ENCODE measurements around the gene GTF2IRD1.
"Not testable (repeated sequence)": the region's sequence is repeated elsewhere in the genome, so short reads cannot be mapped to it uniquely, and the experiment has no call there.

The GTF2IRD1 gene, protein sequence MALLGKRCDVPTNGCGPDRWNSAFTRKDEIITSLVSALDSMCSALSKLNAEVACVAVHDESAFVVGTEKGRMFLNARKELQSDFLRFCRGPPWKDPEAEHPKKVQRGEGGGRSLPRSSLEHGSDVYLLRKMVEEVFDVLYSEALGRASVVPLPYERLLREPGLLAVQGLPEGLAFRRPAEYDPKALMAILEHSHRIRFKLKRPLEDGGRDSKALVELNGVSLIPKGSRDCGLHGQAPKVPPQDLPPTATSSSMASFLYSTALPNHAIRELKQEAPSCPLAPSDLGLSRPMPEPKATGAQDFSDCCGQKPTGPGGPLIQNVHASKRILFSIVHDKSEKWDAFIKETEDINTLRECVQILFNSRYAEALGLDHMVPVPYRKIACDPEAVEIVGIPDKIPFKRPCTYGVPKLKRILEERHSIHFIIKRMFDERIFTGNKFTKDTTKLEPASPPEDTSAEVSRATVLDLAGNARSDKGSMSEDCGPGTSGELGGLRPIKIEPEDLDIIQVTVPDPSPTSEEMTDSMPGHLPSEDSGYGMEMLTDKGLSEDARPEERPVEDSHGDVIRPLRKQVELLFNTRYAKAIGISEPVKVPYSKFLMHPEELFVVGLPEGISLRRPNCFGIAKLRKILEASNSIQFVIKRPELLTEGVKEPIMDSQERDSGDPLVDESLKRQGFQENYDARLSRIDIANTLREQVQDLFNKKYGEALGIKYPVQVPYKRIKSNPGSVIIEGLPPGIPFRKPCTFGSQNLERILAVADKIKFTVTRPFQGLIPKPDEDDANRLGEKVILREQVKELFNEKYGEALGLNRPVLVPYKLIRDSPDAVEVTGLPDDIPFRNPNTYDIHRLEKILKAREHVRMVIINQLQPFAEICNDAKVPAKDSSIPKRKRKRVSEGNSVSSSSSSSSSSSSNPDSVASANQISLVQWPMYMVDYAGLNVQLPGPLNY

DNA sequence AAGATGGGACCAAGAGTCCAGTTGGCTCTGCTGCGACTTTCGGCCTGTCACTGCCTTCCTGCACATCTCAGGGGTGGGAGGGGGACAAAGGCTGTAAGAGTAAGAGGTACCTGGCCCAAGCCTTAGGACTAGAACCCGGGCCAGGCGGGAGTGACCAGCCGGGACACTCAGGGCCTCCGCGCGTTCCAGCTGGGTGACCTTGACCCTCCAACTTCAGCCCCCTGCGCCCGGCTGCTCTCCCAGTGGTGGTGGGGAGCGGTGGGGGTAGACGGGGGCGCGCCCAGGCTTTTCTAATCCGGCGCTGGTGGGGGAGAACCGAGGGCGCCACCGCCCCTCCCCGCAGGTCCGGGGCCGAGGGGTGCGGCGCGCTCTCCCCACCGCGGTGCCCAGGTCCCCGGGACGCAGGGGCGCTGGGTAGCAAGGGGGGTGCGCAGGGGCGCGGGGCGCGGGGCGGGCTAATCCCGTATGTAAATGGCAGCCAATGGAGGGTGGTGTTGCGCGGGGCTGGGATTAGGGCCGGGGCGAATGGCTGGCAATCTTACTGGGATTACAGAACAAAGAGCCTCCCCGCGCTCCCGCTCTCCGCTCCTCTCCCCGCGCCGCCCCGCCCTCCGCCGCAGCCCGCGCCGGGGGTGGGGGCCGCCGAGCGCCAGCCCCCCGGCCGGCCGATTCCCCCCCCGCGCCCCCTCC lies at the start of gene GTF2IRD1:
Gene GTF2IRD1 (plus strand): TSS at position 585 of the 690 bp plus-strand sequence. CDS start 54,175 bp downstream, outside the sequence.
- DNase-seq (ENCODE audit: extremely low read depth in 1 of 2, low read depth in 1 of 2), result peak in 1 of 2 donors; percentile 16

DNA sequence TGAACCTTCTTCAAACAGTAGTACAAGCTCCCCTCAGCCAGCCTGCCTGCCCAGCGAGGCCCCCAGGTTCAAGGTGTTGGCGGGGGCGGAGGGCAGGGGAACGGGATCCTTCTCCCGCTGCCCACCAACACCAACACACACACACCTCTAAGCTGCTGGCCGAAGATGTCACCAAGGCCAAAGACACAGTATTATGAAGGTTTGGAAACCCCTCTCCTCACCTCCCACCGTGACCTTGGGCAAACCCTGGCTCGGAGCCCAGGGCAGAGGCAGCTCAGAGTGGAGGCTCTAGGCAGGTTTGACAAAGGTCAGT lies 49.4 kb upstream of the GTF2IRD1 start:
- DNase-seq (ENCODE audit: extremely low read depth in 1 of 2, low read depth in 1 of 2), result no peak

DNA sequence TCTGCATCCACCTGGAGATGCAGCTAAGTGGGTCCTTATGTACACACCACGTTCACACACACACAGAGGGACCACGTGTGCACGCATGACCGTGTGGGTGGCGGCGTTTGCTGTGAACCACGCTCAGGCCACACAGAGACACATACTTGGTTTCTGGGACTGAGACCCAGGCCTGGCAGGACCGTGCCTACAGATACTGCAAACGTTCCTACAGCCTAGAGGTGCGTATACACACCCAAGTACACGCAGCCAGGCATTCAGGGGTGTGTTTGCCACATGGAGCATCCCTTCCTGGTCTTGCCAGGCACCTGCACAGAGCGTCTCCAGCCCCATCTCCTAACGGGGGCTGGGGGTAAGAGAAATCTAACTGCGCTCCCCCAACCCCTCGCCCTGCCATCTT lies 49.0 kb upstream of the GTF2IRD1 start:
- DNase-seq (ENCODE audit: extremely low read depth in 1 of 2, low read depth in 1 of 2), result no peak

- no peak for DNase-seq (ENCODE audit: extremely low read depth in 1 of 2, low read depth in 1 of 2)
Observed at GRCh38 chr7:74405191-74405898, 48.4 kb upstream of the GTF2IRD1 start.

DNA sequence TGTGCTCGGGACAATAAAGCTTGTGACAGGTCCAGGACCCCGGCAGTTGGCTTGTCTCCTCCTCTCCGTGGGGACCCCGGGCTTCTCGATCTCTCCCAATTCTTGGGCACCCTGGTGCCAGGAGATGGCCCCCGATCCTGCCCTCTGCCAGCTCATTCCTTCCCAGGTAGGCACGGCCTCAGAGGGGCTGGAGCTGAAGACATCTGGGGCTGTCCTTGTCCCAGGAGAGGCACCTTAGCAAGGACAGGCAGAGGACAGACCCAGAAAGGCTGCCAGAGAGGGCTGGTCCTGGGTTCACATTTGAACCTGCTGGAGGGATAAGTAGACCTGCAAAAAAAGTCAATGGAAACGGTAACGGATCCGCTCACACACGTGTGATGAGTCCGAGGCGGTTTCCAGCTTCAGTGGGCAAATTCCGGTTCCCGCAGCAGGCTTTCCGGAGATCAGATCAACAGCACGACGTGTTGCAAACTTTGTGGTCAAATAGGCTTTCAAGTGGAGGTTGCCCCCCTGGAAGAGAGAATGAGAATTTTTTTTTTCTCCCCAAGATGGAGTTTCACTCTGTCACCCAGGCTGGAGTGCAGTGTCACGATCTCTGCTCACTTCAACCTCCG lies 47.7 kb upstream of the GTF2IRD1 start:
- DNase-seq (ENCODE audit: extremely low read depth in 1 of 2, low read depth in 1 of 2), result no peak

DNA sequence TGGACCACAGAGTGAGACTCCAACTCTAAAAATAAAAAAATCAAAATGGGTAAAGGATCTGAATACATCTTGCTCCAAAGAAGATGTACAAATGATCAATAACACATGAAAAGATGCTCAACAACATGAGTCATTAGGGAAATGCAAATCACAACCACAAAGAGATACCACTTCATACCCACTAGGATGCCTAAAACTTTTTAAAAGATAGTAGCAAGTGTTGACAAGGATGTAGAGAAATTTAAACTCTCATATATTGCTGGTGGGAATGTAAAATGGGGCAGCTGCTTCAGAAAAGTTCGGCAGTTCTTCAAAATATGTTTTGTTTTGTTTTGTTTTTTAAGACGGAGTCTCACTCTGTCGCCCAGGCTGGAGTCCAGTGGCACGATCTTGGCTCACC lies 45.7 kb upstream of the GTF2IRD1 start:
- DNase-seq (ENCODE audit: extremely low read depth in 1 of 2, low read depth in 1 of 2), result no peak

DNA sequence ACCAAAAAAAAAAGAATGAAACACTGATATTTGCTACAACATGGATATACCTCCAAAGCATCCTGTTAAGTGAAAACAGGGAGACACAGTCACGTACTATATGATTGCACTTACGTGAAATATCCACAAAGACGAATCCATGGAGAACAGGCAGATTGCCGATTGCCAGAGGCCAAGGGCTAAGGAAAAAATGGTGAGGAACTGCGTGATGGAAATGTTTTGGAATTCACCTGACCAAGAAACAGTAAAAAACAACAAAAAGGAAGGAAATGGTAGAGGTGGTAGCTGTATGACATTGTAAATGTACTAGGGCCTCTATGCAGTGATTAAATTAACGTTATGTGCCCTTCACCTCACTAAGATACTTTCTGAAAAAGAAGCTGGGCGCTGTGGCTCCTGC lies 44.1 kb upstream of the GTF2IRD1 start:
- DNase-seq (ENCODE audit: extremely low read depth in 1 of 2, low read depth in 1 of 2), result no peak

- no peak for DNase-seq (ENCODE audit: extremely low read depth in 1 of 2, low read depth in 1 of 2)
Observed at GRCh38 chr7:74410772-74411171, 42.9 kb upstream of the GTF2IRD1 start.

- not testable (repeated sequence) for DNase-seq (ENCODE audit: extremely low read depth in 1 of 2, low read depth in 1 of 2)
Observed at GRCh38 chr7:74411571-74411970, 42.1 kb upstream of the GTF2IRD1 start.

DNA sequence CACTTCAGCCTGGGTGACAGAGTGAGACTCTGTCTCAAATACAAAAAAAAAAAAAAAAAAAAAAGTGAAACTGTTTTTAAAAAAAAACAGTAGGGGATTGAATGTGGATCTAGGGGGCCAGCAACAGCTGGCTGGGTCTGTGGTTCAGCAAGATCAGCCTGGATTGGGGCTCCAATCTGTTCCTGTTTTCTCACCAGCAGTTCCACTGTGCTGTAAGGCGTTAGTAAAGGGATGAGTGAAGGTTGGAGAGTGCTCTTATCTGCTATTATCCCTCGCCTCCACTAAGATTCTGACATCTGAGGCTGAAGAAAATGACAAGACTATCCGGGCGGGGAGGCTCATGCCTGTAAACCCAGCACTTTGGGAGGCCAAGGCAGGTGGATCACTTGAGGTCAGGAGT lies 41.6 kb upstream of the GTF2IRD1 start:
- DNase-seq (ENCODE audit: extremely low read depth in 1 of 2, low read depth in 1 of 2), result no peak

- no peak for DNase-seq (ENCODE audit: extremely low read depth in 1 of 2, low read depth in 1 of 2)
Observed at GRCh38 chr7:74412603-74413002, 41.1 kb upstream of the GTF2IRD1 start.

- not testable (repeated sequence) for DNase-seq (ENCODE audit: extremely low read depth in 1 of 2, low read depth in 1 of 2)
Observed at GRCh38 chr7:74414595-74415333, 38.9 kb upstream of the GTF2IRD1 start.

DNA sequence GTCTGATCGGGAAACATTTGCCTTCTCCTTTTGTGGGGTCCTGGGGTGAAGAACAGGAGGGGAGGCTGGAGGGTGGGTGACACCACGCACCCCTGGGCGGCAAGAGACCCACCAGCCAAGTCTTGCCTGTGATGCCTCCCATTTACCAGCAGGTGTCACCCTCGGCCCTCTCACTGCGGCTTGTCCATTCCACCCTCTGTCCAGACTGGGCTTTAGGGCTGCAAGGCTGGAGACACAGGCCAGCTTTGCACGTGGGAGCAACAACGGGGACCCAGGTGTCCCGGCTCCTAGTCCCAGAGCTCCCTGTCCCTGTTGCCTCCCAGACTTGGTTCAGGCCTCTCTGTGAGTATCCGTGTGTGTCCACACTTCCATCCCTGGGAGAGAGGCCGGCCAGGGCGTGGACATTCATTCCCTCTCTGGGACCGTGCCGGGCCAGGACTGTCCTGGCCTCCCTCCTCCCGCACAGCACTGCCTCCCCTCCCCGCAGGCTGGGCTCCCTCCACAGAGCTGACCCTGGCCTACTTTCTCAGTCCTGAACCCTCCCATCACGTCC lies 36.2 kb upstream of the GTF2IRD1 start:
- peak in 1 of 2 donors; percentile 35 for DNase-seq (ENCODE audit: extremely low read depth in 1 of 2, low read depth in 1 of 2)

DNA sequence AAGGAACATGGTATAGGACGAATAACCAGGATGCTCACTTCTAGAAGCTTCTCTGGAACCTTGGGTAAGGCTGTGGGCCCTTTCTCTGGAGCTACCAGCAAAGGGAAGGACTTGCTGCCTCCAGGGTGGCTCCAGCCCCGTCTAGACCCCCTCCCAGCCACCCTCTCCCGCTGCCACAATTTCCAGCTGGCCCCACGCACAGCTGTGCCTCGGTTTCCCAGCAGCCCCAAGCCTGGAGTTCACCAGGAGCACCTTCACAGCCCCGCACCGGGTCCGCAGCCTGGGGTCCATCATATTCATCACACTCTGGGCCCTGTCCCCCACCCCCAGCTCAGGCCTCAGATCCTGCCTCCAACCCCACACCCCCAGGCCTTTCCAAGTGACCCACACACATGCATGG lies 35.6 kb upstream of the GTF2IRD1 start:
- no peak for DNase-seq (ENCODE audit: extremely low read depth in 1 of 2, low read depth in 1 of 2)

GRCh38 chr7:74418538-74418937 lies 35.2 kb upstream of the GTF2IRD1 start:
- DNase-seq (ENCODE audit: extremely low read depth in 1 of 2, low read depth in 1 of 2), result no peak

- not testable (repeated sequence) for DNase-seq (ENCODE audit: extremely low read depth in 1 of 2, low read depth in 1 of 2)
Observed at GRCh38 chr7:74419232-74419631, 34.5 kb upstream of the GTF2IRD1 start.

GRCh38 chr7:74420006-74420405 lies 33.7 kb upstream of the GTF2IRD1 start:
- DNase-seq (ENCODE audit: extremely low read depth in 1 of 2, low read depth in 1 of 2), result no peak

GRCh38 chr7:74424291-74424880 lies 29.3 kb upstream of the GTF2IRD1 start:
- no peak for DNase-seq (ENCODE audit: extremely low read depth in 1 of 2, low read depth in 1 of 2)

DNA sequence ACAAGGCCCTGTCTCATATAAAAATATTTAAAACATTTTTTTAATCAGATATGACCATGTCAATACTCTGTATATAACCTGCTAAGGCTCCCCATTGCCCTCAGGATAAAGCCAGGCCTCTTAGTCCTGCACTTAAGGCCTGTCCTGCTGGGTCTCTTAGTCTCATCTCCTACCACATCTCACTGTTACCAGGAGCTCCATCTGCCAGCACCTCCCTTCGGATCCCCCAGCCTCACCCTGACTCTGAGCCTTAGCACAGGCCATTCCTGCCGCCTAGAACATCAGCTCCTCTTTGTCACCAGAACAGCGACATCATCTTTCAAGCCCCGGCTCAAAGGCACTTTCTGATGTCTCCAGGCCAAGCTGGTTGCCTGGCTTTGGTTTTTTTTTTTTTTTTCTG lies 25.7 kb upstream of the GTF2IRD1 start:
- DNase-seq (ENCODE audit: extremely low read depth in 1 of 2, low read depth in 1 of 2), result no peak

All from activated CD8-positive, alpha-beta memory T cell treated with anti-CD3 and anti-CD28 coated beads for 1 hour (primary cell).